Measurements from ENCODE around the gene CAMK1G.

GRCh38 chr1:209614151-209614420 lies 30.6 kb downstream of the CAMK1G start:
- no peak for TF ChIP-seq CTCF (IDR thresholded peaks at IDR 0.05 in 2 of 3, conservative IDR thresholded peaks at IDR 0.05 in 1 of 3; ENCODE audit: borderline replicate concordance in 1 of 3, insufficient read depth in 1 of 3, low read depth in 2 of 3, low read length in 2 of 3)
- no peak for TF ChIP-seq POLR2AphosphoS5 (IDR thresholded peaks at IDR 0.05; ENCODE audit: low read depth, low read length)
- TF ChIP-seq EZH2phosphoT487 (IDR thresholded peaks at IDR 0.05; ENCODE audit: borderline replicate concordance), result no peak
- TF ChIP-seq CBX3 (IDR thresholded peaks at IDR 0.05; ENCODE audit: low read depth), result no peak
- TF ChIP-seq ATF3 (IDR thresholded peaks at IDR 0.05), result no peak
- no peak for TF ChIP-seq ZFX (IDR thresholded peaks at IDR 0.05)
- no peak for TF ChIP-seq MAX (IDR thresholded peaks at IDR 0.05)
- TF ChIP-seq TCF7L2 (IDR thresholded peaks at IDR 0.05; ENCODE audit: borderline replicate concordance, extremely low read depth, insufficient read depth, insufficient read length), result no peak
- TF ChIP-seq SP1 (IDR thresholded peaks at IDR 0.05; ENCODE audit: low read depth), result no peak
- TF ChIP-seq POLR2A (IDR thresholded peaks at IDR 0.05; ENCODE audit: borderline replicate concordance, extremely low read depth, insufficient read depth, insufficient read length), result no peak
- no peak for TF ChIP-seq RAD21 (IDR thresholded peaks at IDR 0.05; ENCODE audit: low read depth)
- TF ChIP-seq REST (IDR thresholded peaks at IDR 0.05; ENCODE audit: low read depth), result no peak
- TF ChIP-seq ZBTB33 (IDR thresholded peaks at IDR 0.05; ENCODE audit: extremely low read depth, insufficient replicate concordance, low read length), result no peak
- no peak for TF ChIP-seq EGR1 (IDR thresholded peaks at IDR 0.05; ENCODE audit: low read depth)
